HepG2 (cell line): ENCODE results near the gene BBS4. TPM values are rescaled to one million over a fixed set of nuclear protein-coding genes. Genes with fewer than 3 reads are reported as not detected.

ENCODE experiments used
- ATAC-seq: fragments of 200-7000 bp; cut with Tn5 transposase; 3 replicates; pipeline ENCODE4 v1.9.1; 2020; ENCODE audit warnings: mild to moderate bottlenecking, moderate library complexity
- BruUV-seq: library from RNA; stranded (reverse); fragments of 400-500 nt; replicated peaks from 2 replicates; lab custom pipeline; 2021; lab: Mats Ljungman, UMichigan
- CTCF ChIA-PET: fragments of 300-600 bp; formaldehyde crosslinking; extraction: SDS; loops from one replicate; lab custom pipeline; 2021; ENCODE audit warnings: low total read pairs, inconsistent platforms, low intra/inter-chr PET ratio; lab: Yijun Ruan, JAX
- POLR2A ChIA-PET: fragments of 350-600 bp; sonication (Branson Sonifier 250); formaldehyde crosslinking; loops from one replicate; lab custom pipeline; 2020; ENCODE audit warnings: antibody characterized with exemption, inconsistent platforms; lab: Yijun Ruan, JAX
- DNase-seq: peaks from one replicate; pipeline ENCODE4 v3.0.0-alpha.2; 2015; ENCODE audit warnings: low spot score
- FAIRE-seq: peaks from 3 replicates; lab custom pipeline; 2011; peaks lifted over from hg19 to GRCh38; lab: Jason Lieb, UNC
- H2AFZ ChIP-seq: one replicate; pipeline ENCODE4 v1.6.1; 2011; ENCODE audit warnings: low read length, inconsistent platforms
- H3K27ac ChIP-seq: fragments of 300-600 bp; 3 replicates; pipeline ENCODE4 v1.8.0; 2011; ENCODE audit warnings: mixed run types, mild to moderate bottlenecking, mixed read lengths, low read length, inconsistent platforms; ENCODE audit not compliant: insufficient read depth; ENCODE audit errors: extremely low read length
- H3K27me3 ChIP-seq, 2 experiments: fragments of 200-600 bp in 1 of 2; 2 replicates in 1 of 2; 3 replicates in 1 of 2; pipeline versions ENCODE4 v1.6.0 to v1.8.0; 2011; ENCODE audit warnings: low read length in 2 of 2, mild to moderate bottlenecking in 2 of 2, moderate library complexity in 2 of 2, inconsistent platforms in 1 of 2; ENCODE audit not compliant: insufficient read depth in 2 of 2, control insufficient read depth in 1 of 2
- H3K36me3 ChIP-seq, 2 experiments: fragments of 200-600 bp in 1 of 2; replicated peaks in 1 of 2; 2 replicates in 1 of 2; 3 replicates in 1 of 2; pipeline versions ENCODE4 v1.5.1 to v1.8.0; 2011; ENCODE audit warnings: low read length in 2 of 2, inconsistent platforms in 1 of 2; ENCODE audit not compliant: insufficient read depth in 2 of 2, control insufficient read depth in 1 of 2
- H3K4me1 ChIP-seq: 2 replicates; pipeline ENCODE4 v1.5.1; 2012; ENCODE audit warnings: low read length, inconsistent platforms; ENCODE audit not compliant: insufficient read depth
- H3K4me2 ChIP-seq: 2 replicates; pipeline ENCODE4 v1.6.0; 2011; ENCODE audit warnings: low read depth, low read length, inconsistent platforms
- H3K4me3 ChIP-seq, 3 experiments: fragments of 200-600 bp in 1 of 3; sonication (generic), shearing (Covaris generic) in 1 of 3; replicated peaks in 1 of 3; 2 replicates each; pipeline ENCODE4 v1.5.1; 2011 to 2016; ENCODE audit warnings: low read length in 3 of 3, inconsistent platforms in 2 of 3, low read depth in 2 of 3, mild to moderate bottlenecking in 2 of 3, control low read depth in 1 of 3, mixed read lengths in 1 of 3; ENCODE audit not compliant: insufficient read depth in 1 of 3
- H3K79me2 ChIP-seq: one replicate; pipeline ENCODE4 v1.6.1; 2011; ENCODE audit warnings: low read length, inconsistent platforms; ENCODE audit not compliant: insufficient read depth
- H3K9ac ChIP-seq: 2 replicates; pipeline ENCODE4 v1.6.0; 2011; ENCODE audit warnings: mild to moderate bottlenecking, low read depth, low read length, inconsistent platforms; ENCODE audit not compliant: insufficient read depth
- H3K9me3 ChIP-seq: 2 replicates; pipeline ENCODE4 v1.5.1; 2012; ENCODE audit warnings: mild to moderate bottlenecking, low read length
- H4K20me1 ChIP-seq: 2 replicates; pipeline ENCODE4 v1.6.0; 2011; ENCODE audit warnings: inconsistent platforms, mild to moderate bottlenecking, low read length, moderate library complexity; ENCODE audit not compliant: insufficient read depth
- ATF7 ChIP-seq, 2 experiments: fragments of 450-650 bp in 1 of 2; sonication (generic) in 1 of 2; formaldehyde crosslinking in 1 of 2; IDR thresholded peaks; 2 replicates each; pipeline versions ENCODE4 v1.4.0 to v1.6.1; 2016 to 2020; ENCODE audit warnings: antibody characterized with exemption in 1 of 2, mild to moderate bottlenecking in 1 of 2, missing genetic modification reagents in 1 of 2
- CBX1 ChIP-seq: IDR thresholded peaks from one replicate; pipeline ENCODE4 v1.6.1; 2016; ENCODE audit warnings: antibody characterized with exemption, low read depth
- HCFC1 ChIP-seq: fragments of 150-350 bp; IDR thresholded peaks from 2 replicates; pipeline ENCODE4 v1.6.1; 2014; ENCODE audit warnings: low read depth, low read length
- HMGXB4 ChIP-seq, 2 experiments: sonication (generic) in 1 of 2; formaldehyde crosslinking in 1 of 2; IDR thresholded peaks; 2 replicates each; pipeline versions ENCODE4 v1.4.0 to v1.6.1; 2018 to 2020; ENCODE audit warnings: missing genetic modification reagents in 2 of 2, borderline replicate concordance in 1 of 2, low read depth in 1 of 2, mild to moderate bottlenecking in 1 of 2, missing biosample characterization in 1 of 2
- ISL2 ChIP-seq: sonication (generic); formaldehyde crosslinking; IDR thresholded peaks from 2 replicates; pipeline ENCODE4 v1.5.0; 2020; ENCODE audit warnings: missing genetic modification reagents
- ZC3H4 ChIP-seq: sonication (generic); formaldehyde crosslinking; IDR thresholded peaks from 2 replicates; pipeline ENCODE4 v1.4.0; 2020; ENCODE audit warnings: missing genetic modification reagents, borderline replicate concordance
- ZNF598 ChIP-seq: sonication (generic); formaldehyde crosslinking; IDR thresholded peaks from 2 replicates; pipeline ENCODE4 v1.5.1; 2020; ENCODE audit warnings: mild to moderate bottlenecking, missing genetic modification reagents, borderline replicate concordance
- WGBS: methylation state at CpG from one replicate; pipeline ENCODE4 v1.1.6; 2017; ENCODE audit warnings: low lambda C conversion rate; 5-methylcytosine and 5-hydroxymethylcytosine counted together
- in situ Hi-C: cut with HindIII; loops from 2 replicates; pipeline ENCODE4 v1.10.0; 2017; ENCODE audit warnings: low pct_unique_long_range_greater_than_20kb; ENCODE audit not compliant: extremely low pct_ligation_motif_present
- intact Hi-C: fragments of 100-400 bp; cut with micrococcal nuclease; formaldehyde crosslinking; loops from one replicate; pipeline ENCODE4 v1.10.0; 2022; ENCODE audit not compliant: unreplicated experiment
- polyA plus RNA-seq, 8 experiments: library from polyadenylated mRNA; depleted of rRNA in 3 of 8; stranded (reverse) in 7 of 8; unstranded in 1 of 8; fragments of >200 nt; fragmentation: Illumina TruSeq in 4 of 8; extraction: Trizol in 4 of 8; gene quantifications; 2 replicates each; pipeline versions ENCODE4 v1.2.1 to v1.2.3, GENCODE V29; 2011 to 2016; ENCODE audit warnings: low read depth in 4 of 8, missing spikeins in 1 of 8, mixed read lengths in 1 of 8; ENCODE audit not compliant: insufficient read depth in 1 of 8
- total RNA-seq, 5 experiments: library from RNA; depleted of rRNA; stranded (reverse); fragments of >200 nt; fragmentation: Illumina TruSeq; extraction: Trizol; gene quantifications; 2 replicates each; pipeline ENCODE4 v1.2.3, GENCODE V29; 2016; ENCODE audit warnings: low read depth in 1 of 5
- TF ChIP-seq, protein P1 (sequence below): IDR thresholded peaks from 2 replicates; pipeline ENCODE4 v1.6.1; 2018; ENCODE audit warnings: missing genetic modification reagents
- TF ChIP-seq, protein P2 (sequence below): sonication (generic); formaldehyde crosslinking; IDR thresholded peaks from 2 replicates; pipeline ENCODE4 v1.4.0; 2020; ENCODE audit warnings: missing genetic modification reagents

BBS4 gene
- total and polyA plus RNA-seq, 2 of the 13 experiments (the other 11 are each of a cell fraction or from before 2014, with no cell fraction given), result 16.0 to 21.3 TPM

- TF ChIP-seq ZNF598 (CRISPR knock-in tag) (no peak), CBX1 (no peak)
- TF ChIP-seq, protein P1, sequence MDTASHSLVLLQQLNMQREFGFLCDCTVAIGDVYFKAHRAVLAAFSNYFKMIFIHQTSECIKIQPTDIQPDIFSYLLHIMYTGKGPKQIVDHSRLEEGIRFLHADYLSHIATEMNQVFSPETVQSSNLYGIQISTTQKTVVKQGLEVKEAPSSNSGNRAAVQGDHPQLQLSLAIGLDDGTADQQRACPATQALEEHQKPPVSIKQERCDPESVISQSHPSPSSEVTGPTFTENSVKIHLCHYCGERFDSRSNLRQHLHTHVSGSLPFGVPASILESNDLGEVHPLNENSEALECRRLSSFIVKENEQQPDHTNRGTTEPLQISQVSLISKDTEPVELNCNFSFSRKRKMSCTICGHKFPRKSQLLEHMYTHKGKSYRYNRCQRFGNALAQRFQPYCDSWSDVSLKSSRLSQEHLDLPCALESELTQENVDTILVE (CRISPR knock-in tag), result no peak
- TF ChIP-seq, all 625 proteins: peak for 0
Observed at GRCh38 chr15:72781631-72782030, 95.6 kb downstream of the BBS4 start (continued).

DNA sequence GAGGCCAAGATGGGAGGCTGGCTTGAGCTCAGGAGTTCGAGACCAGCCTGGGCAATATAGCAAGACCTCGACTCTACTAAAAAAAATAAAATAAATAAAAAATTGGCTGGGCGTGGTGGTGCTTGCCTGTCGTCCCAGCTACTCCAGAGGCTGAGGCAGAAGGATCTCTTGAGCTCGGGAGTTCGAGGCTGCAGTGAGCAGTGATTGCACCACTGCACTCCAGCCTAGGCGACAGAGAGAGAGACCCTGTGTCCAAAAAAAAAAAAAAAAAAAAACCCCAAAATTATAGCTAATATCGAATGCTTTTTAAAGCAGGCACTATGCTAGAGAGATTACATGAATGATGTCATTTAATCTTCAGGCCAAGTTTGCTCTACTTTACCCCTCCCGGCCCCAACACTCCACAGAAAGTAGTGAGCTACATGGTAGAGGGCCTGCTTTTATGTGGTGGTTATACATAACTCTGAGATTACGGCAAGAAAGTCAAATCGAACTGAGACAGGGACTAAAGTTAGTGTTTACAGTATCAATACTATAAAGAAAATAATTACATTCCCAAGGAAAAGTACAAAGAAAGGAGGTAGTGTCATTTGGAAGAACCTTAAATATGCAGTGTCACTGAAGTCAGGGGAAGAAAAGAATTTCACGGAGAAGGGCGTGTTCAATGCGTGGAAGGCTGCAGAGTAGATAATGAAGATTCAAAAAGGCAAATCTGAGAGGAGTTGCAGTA lies 96.4 kb downstream of the BBS4 start:
- Histone ChIP-seq H3K36me3 (peaks cover 0 to 6% of the 10 kb centered on the region in 2 experiments; a peak in 2 of 5 replicates), H3K4me1 (peaks cover 46% of the 10 kb centered on the region), H3K9ac (peak overlapping the region; percentile 86), H3K4me2 (peak overlapping the region; percentile 78), H3K27me3 (no peaks in the 10 kb centered on the region; a peak in 1 of 5 replicates), H3K27ac (peak overlapping the region; percentile 77), H3K79me2 (peaks cover 38% of the 10 kb centered on the region), H3K9me3 (no peaks in the 10 kb centered on the region), H3K4me3 (peak overlapping the region; percentile 85 to 94 (median 93)), H2AFZ (no peak overlapping the region), H4K20me1 (no peaks in the 10 kb centered on the region; the same call in 1 of the 2 replicates)
- BruUV-seq, result TSS peak; percentile 63
- POLR2A ChIA-PET, result interaction anchor here (1.0 kb wide), 1 partner anchor 296 kb away, joined by 3 read pairs; no protein-coding TSS in a partner anchor
- no peak for ATAC-seq
- no peak for DNase-seq
- intact Hi-C loops, result loop anchor here (5.0 kb wide), 2 partner anchors 60 to 270 kb away; partner anchors contain the start of gene NEO1
- TF ChIP-seq, protein P2, sequence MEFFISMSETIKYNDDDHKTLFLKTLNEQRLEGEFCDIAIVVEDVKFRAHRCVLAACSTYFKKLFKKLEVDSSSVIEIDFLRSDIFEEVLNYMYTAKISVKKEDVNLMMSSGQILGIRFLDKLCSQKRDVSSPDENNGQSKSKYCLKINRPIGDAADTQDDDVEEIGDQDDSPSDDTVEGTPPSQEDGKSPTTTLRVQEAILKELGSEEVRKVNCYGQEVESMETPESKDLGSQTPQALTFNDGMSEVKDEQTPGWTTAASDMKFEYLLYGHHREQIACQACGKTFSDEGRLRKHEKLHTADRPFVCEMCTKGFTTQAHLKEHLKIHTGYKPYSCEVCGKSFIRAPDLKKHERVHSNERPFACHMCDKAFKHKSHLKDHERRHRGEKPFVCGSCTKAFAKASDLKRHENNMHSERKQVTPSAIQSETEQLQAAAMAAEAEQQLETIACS (CRISPR knock-in tag), result no peak
- TF ChIP-seq HMGXB4 (CRISPR knock-in tag; IDR thresholded peaks at IDR 0.05; ENCODE audit: borderline replicate concordance in 1 of 2, low read depth in 1 of 2), result no peak
- TF ChIP-seq ATF7 (IDR thresholded peaks at IDR 0.05), result peak; percentile 41; the same call in 1 of the 2 replicates
- TF ChIP-seq ATF7 (CRISPR knock-in tag; IDR thresholded peaks at IDR 0.05), result no peak
- no peak for TF ChIP-seq HCFC1
- no peak for TF ChIP-seq ISL2 (CRISPR knock-in tag)
- 0 out of 2 replicates have a peak, but pooled peaks have one; percentile 12 for TF ChIP-seq ZC3H4
- CTCF ChIA-PET, result no interaction called here
- whole genome bisulfite sequencing, result 32% methylated on average over 14 of the region's 14 CpGs
- in situ Hi-C loops, result no loop called here
- no peak for FAIRE-seq
